GM20000 (cell line): ENCODE data around the gene C12orf56.

Experiments
- DNase-seq: peaks from one replicate; pipeline ENCODE4 v3.0.0; 2012; ENCODE audit warnings: low spot score
- TF ChIP-seq, protein P1 (sequence below): IDR thresholded peaks from 2 replicates; pipeline ENCODE4 v1.5.1; 2012; ENCODE audit warnings: mild to moderate bottlenecking, control low read depth; ENCODE audit errors: extremely low read depth, missing control alignments

Gene C12orf56

DNA sequence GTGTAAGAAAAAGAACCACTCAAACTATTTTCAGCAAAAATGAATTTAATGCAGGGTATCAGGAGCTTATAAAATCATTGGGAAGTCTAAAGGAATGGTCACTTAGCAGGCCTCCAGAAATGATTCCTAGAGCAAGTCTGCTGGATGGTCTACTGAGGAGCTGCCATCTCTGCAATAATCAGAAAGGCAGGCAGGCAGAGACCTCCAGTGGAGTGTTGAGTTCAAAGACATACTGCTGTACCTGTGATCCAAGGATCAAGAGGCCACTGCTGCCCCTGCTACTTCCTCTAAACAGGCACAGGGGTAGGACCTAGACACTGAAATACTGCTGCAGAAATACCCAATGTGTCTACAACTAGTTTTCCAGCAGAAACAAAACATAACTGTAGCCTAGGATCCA, 154.0 kb downstream of the C12orf56 start:
- DNase-seq = no peak
- TF ChIP-seq, protein P1, sequence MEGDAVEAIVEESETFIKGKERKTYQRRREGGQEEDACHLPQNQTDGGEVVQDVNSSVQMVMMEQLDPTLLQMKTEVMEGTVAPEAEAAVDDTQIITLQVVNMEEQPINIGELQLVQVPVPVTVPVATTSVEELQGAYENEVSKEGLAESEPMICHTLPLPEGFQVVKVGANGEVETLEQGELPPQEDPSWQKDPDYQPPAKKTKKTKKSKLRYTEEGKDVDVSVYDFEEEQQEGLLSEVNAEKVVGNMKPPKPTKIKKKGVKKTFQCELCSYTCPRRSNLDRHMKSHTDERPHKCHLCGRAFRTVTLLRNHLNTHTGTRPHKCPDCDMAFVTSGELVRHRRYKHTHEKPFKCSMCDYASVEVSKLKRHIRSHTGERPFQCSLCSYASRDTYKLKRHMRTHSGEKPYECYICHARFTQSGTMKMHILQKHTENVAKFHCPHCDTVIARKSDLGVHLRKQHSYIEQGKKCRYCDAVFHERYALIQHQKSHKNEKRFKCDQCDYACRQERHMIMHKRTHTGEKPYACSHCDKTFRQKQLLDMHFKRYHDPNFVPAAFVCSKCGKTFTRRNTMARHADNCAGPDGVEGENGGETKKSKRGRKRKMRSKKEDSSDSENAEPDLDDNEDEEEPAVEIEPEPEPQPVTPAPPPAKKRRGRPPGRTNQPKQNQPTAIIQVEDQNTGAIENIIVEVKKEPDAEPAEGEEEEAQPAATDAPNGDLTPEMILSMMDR = no peak

- DNase-seq = no peak
- TF ChIP-seq, protein P1 = no peak
Observed at GRCh38 chr12:64232196-64232595, 158.4 kb downstream of the C12orf56 start.

DNA sequence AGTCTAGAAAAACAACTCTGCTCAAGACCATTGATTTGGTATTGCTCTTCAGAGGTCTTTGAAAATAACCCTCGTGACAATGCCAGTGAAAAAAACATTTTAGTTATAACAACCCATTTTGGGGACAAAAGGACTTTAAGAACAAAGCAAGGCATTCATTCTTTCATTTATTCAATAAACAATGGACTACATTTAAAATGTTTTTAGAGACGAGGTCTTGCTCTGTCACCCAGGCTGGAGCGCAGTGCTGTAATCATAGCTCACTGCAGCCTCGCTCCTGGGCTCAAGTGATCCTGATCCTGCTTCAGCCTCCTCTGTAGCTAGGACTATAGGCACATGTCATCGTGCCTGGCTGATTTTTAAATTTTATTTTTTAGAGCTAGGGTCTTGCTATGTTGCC, 160.8 kb downstream of the C12orf56 start:
- TF ChIP-seq, protein P1 = no peak
- no peak for DNase-seq

DNA sequence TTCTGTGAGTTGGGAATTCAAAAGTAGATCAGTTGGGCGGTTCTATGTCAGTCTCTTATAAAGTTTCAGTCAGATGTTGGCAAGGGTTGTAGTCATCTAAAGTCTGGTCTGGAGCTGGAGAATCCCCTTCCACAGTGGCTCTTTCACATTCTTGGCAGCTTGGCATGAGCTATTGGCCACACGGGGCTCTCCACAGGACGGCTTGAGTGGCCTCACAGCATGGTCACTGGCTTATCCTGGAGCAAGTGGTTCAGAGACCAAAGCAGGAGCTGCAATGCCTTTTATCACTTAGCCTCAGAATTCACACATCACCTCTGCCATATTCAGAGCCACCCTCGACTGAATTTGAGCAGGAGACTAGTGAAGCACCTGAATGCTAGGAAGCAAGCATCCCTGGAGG, 161.3 kb downstream of the C12orf56 start:
- TF ChIP-seq, protein P1 = no peak
- no peak for DNase-seq

- no peak for DNase-seq
- TF ChIP-seq, protein P1 = no peak
Observed at GRCh38 chr12:64225626-64226025, 164.9 kb downstream of the C12orf56 start.

DNA sequence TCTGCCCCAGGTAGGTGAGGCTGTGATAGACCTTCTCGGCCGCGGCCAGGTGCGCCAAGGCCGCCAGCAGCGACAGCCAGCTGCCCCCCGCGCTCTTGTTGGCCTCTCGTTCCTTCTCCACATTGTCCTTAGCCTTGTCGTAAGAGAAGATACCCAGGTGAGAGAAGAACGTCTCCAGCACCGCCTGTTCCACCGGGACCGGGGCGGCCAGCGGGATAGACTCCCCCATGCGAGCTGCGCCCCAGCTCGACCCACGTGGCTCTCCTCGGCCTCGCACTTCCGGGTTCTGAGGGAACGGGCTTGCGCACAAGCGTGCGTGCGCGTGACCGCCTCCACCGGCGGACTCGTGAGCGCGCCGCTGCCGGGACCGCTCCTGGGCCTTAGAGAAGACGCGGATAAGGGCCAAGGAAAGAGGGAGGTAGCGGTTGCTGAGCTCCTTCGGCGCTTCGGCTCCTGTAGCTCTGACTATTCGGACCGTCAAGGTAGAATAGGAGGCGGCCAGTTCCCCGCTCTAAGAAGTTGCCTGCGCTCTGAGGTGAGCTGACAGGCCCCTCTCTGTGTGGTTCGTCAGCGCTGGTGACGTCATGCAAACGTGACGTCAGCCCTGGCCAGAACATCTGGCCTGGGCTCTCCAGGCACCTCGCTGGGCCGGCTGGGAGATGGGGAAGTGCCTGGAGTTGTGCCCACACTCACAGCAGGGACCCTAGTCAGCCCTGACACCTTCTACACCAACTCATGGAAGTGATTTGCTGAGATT, 168.4 kb downstream of the C12orf56 start, which contains the start of gene KICS2:
TSS of gene KICS2 (minus strand) at position 288 of the 757 bp plus-strand sequence. CDS start at position 229, 59 bp downstream.
- TF ChIP-seq, protein P1 = no peak

GRCh38 chr12:64221651-64222008, 168.9 kb downstream of the C12orf56 start:
- TF ChIP-seq, protein P1 = no peak
- DNase-seq = peak; percentile 16

More for the DNA sequence above, 168.4 kb downstream of the C12orf56 start, which contains the start of gene KICS2:
- DNase-seq = peak; percentile 89
